ENCODE results near the gene MINDY4B.

MINDY4B gene

DNA sequence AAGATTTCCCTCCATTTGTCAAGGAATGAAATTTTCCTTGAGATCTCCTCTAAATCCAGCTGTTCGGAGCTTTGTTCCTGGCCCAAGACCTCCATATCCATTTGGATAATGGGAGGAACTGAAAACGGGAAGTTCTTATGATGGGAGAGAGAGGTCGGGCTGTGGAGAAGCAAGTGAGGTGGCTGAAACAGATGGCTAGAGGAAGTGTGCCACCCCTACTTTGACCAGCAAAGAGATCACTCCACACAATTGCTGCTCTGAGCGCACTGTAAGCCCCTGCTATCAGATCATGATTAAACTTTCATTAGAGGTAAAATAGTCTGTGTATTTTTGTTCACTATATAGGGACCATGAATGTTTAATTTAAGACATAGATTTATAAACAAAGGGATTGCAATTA, at the start of gene MINDY4B:
Gene MINDY4B (minus strand): TSS at position 101 of the 400 bp plus-strand sequence. CDS start 0 bp downstream, at position 101.
- H3K27ac Mint-ChIP-seq: no peak within 1 kb of the TSS
- ATAC-seq (ENCODE audit: low read depth): no peak
- no peak within 1 kb of the TSS for H3K4me3 Mint-ChIP-seq

DNA sequence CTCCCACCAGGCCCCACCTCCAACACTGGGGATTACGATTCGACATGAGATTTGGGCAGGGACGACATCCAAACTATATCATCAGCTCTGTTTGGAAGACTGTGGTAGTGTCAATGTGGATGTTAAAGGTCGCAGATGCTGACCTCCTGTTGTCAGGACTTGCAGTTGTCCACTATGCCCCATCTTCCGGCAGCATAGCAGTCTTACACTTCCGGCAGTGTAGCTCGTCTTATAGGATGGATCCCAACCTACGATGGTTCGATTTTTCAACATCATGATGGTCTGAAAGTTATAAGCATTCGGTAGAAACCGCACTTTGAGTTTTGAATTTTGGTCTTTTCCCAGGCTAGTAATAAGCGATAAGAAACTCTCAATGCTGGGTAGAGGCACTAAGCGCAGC, 46.7 kb upstream of the MINDY4B start:
- no peak for ATAC-seq (ENCODE audit: low read depth)
- H3K36me3 Mint-ChIP-seq: no peaks in the 10 kb centered on the region
- no peak overlapping the region for H3K27ac Mint-ChIP-seq
- peaks cover 6% of the 10 kb centered on the region for H3K27me3 Mint-ChIP-seq
- DNase-seq (ENCODE audit: low spot score in 2 of 2): no peak
- no peak overlapping the region for H3K4me3 Mint-ChIP-seq
- H3K4me1 Mint-ChIP-seq: no peaks in the 10 kb centered on the region
- H3K9me3 Mint-ChIP-seq: peaks cover 2% of the 10 kb centered on the region

More for the DNA sequence above, at the start of gene MINDY4B:
- Mint-ChIP-seq H3K27me3 (peaks cover 13% of the 10 kb centered on the region), H3K4me1 (no peaks in the 10 kb centered on the region), H3K36me3 (no peaks in the 10 kb centered on the region), H3K9me3 (no peaks in the 10 kb centered on the region)
- no peak for DNase-seq (ENCODE audit: low spot score in 2 of 2)

GRCh38 chr3:150945226-150946032, 40.2 kb upstream of the MINDY4B start:
- no peak for ATAC-seq (ENCODE audit: low read depth)
- no peak overlapping the region for H3K4me3 Mint-ChIP-seq
- DNase-seq (ENCODE audit: low spot score in 2 of 2): no peak

GRCh38 chr3:150942221-150942620, 37.0 kb upstream of the MINDY4B start:
- Mint-ChIP-seq H3K27ac (no peak overlapping the region), H3K36me3 (no peaks in the 10 kb centered on the region), H3K4me1 (no peaks in the 10 kb centered on the region), H3K27me3 (peaks cover 35% of the 10 kb centered on the region), H3K4me3 (no peak overlapping the region), H3K9me3 (no peaks in the 10 kb centered on the region)
- ATAC-seq (ENCODE audit: low read depth) (no peak), DNase-seq (ENCODE audit: low spot score in 2 of 2) (no peak)

More at GRCh38 chr3:150945226-150946032, 40.2 kb upstream of the MINDY4B start:
- H3K27me3 Mint-ChIP-seq: peaks cover 24% of the 10 kb centered on the region
- H3K27ac Mint-ChIP-seq: no peak overlapping the region
- H3K36me3 Mint-ChIP-seq: no peaks in the 10 kb centered on the region
- no peaks in the 10 kb centered on the region for H3K9me3 Mint-ChIP-seq
- H3K4me1 Mint-ChIP-seq: no peaks in the 10 kb centered on the region

GRCh38 chr3:150936693-150937092, 31.5 kb upstream of the MINDY4B start:
- no peaks in the 10 kb centered on the region for H3K9me3 Mint-ChIP-seq
- peaks cover 26% of the 10 kb centered on the region for H3K27me3 Mint-ChIP-seq
- ATAC-seq (ENCODE audit: low read depth) (no peak), DNase-seq (ENCODE audit: low spot score in 2 of 2) (no peak)
- H3K4me1 Mint-ChIP-seq: peaks cover 2% of the 10 kb centered on the region
- no peaks in the 10 kb centered on the region for H3K36me3 Mint-ChIP-seq
- no peak overlapping the region for H3K27ac Mint-ChIP-seq
- no peak overlapping the region for H3K4me3 Mint-ChIP-seq

- Mint-ChIP-seq H3K27ac (no peak overlapping the region), H3K4me1 (peaks cover 2% of the 10 kb centered on the region), H3K4me3 (no peak overlapping the region), H3K36me3 (no peaks in the 10 kb centered on the region), H3K9me3 (no peaks in the 10 kb centered on the region), H3K27me3 (peaks cover 23% of the 10 kb centered on the region)
- DNase-seq (ENCODE audit: low spot score in 2 of 2): no peak
- ATAC-seq (ENCODE audit: low read depth): no peak
Measured at GRCh38 chr3:150933473-150933995, 28.3 kb upstream of the MINDY4B start.

- Mint-ChIP-seq H3K4me1 (peaks cover 2% of the 10 kb centered on the region), H3K36me3 (no peaks in the 10 kb centered on the region), H3K27me3 (peaks cover 17% of the 10 kb centered on the region), H3K9me3 (no peaks in the 10 kb centered on the region), H3K4me3 (no peak overlapping the region), H3K27ac (no peak overlapping the region)
- DNase-seq (ENCODE audit: low spot score in 2 of 2): no peak
- ATAC-seq (ENCODE audit: low read depth): no peak
Measured at GRCh38 chr3:150931745-150932144, 26.5 kb upstream of the MINDY4B start.

GRCh38 chr3:150930839-150931238, 25.6 kb upstream of the MINDY4B start:
- no peak for ATAC-seq (ENCODE audit: low read depth)
- Mint-ChIP-seq H3K27ac (no peak overlapping the region), H3K4me1 (peaks cover 2% of the 10 kb centered on the region), H3K4me3 (no peak overlapping the region), H3K27me3 (peaks cover 15% of the 10 kb centered on the region), H3K9me3 (no peaks in the 10 kb centered on the region), H3K36me3 (no peaks in the 10 kb centered on the region)
- no peak for DNase-seq (ENCODE audit: low spot score in 2 of 2)

DNA sequence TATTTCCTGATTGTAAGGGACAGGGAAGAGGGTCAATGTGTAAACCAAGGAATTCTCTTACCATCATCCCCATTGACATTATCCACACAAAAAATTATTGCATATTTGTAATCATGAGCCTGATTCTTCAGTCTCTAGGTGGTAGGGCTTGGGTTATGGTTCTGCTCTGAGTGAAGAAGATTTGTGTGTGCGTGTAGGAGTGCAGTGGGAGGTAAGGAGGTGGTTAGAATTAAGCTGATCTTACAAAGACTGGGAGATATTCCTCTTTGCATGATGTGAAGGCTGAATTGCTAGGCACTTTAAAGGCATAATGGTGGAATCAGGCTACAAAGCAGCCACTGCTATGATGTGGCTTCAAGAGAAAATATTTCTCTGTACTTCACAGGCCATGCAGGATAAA, 23.0 kb upstream of the MINDY4B start:
- Mint-ChIP-seq H3K9me3 (no peaks in the 10 kb centered on the region), H3K4me1 (peaks cover 8% of the 10 kb centered on the region), H3K27me3 (peaks cover 15% of the 10 kb centered on the region), H3K36me3 (no peaks in the 10 kb centered on the region), H3K4me3 (no peak overlapping the region), H3K27ac (no peak overlapping the region)
- ATAC-seq (ENCODE audit: low read depth) (no peak), DNase-seq (ENCODE audit: low spot score in 2 of 2) (no peak)

DNA sequence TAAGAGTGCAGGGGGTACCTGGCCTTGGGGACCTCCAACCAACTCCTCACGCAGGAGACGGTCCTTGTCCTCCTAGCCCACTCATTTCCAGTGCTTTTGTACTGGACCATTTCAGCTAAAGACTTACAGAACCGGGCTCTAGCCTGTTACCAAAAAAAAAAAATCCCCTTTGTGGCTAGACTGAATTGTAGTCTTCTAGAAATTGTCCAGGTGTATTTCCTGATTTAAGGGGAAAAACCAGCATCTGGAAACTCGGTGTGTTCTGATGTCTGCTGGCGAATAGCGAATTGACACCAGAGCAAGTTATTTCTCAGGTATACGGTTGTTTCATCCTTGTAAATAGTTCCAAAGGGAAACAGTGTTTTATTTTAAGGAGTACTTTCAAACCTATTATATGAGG, 21.1 kb upstream of the MINDY4B start:
- Mint-ChIP-seq H3K36me3 (no peaks in the 10 kb centered on the region), H3K9me3 (no peaks in the 10 kb centered on the region), H3K4me3 (no peak overlapping the region), H3K4me1 (peaks cover 8% of the 10 kb centered on the region), H3K27me3 (peaks cover 10% of the 10 kb centered on the region), H3K27ac (no peak overlapping the region)
- ATAC-seq (ENCODE audit: low read depth) (peak; percentile 42), DNase-seq (ENCODE audit: low spot score in 2 of 2) (no peak)

- Mint-ChIP-seq H3K27ac (no peak overlapping the region), H3K4me3 (peak overlapping the region; percentile 60), H3K9me3 (no peaks in the 10 kb centered on the region), H3K4me1 (peaks cover 8% of the 10 kb centered on the region), H3K27me3 (peaks cover 10% of the 10 kb centered on the region), H3K36me3 (no peaks in the 10 kb centered on the region)
- DNase-seq (ENCODE audit: low spot score in 2 of 2): peak; percentile 41 to 47
- peak; percentile 87 for ATAC-seq (ENCODE audit: low read depth)
Measured at GRCh38 chr3:150925751-150926201, 20.5 kb upstream of the MINDY4B start.

GRCh38 chr3:150922611-150923010, 17.4 kb upstream of the MINDY4B start:
- ATAC-seq (ENCODE audit: low read depth): no peak
- H3K36me3 Mint-ChIP-seq: no peaks in the 10 kb centered on the region
- no peaks in the 10 kb centered on the region for H3K9me3 Mint-ChIP-seq
- H3K27me3 Mint-ChIP-seq: peaks cover 12% of the 10 kb centered on the region
- H3K27ac Mint-ChIP-seq: no peak overlapping the region
- no peak for DNase-seq (ENCODE audit: low spot score in 2 of 2)
- H3K4me1 Mint-ChIP-seq: peaks cover 8% of the 10 kb centered on the region
- H3K4me3 Mint-ChIP-seq: no peak overlapping the region

GRCh38 chr3:150921209-150921608, 16.0 kb upstream of the MINDY4B start:
- DNase-seq (ENCODE audit: low spot score in 2 of 2): no peak
- no peak for ATAC-seq (ENCODE audit: low read depth)
- peaks cover 8% of the 10 kb centered on the region for H3K4me1 Mint-ChIP-seq
- peaks cover 14% of the 10 kb centered on the region for H3K27me3 Mint-ChIP-seq
- no peak overlapping the region for H3K27ac Mint-ChIP-seq
- no peaks in the 10 kb centered on the region for H3K9me3 Mint-ChIP-seq
- no peaks in the 10 kb centered on the region for H3K36me3 Mint-ChIP-seq
- no peak overlapping the region for H3K4me3 Mint-ChIP-seq

DNA sequence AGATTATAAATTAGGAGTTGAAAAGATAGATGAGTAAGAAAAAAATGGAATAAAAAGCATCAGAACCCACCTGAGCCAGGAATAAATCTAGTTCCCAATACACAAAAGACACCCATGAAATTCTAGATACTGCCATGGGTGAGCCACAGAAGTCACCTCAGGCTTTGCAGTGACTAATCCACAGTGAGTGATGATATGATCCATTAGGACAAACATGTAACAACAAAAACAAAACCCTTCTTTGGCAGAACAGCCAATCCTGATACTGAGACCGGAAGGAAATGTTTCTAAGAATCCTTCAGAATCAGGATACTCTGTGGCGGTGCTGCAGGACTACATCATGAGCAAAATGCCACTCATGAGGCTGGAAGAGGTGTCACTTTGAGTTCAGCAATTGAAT, 15.0 kb upstream of the MINDY4B start:
- Mint-ChIP-seq H3K27ac (no peak overlapping the region), H3K36me3 (no peaks in the 10 kb centered on the region), H3K27me3 (peaks cover 15% of the 10 kb centered on the region), H3K9me3 (no peaks in the 10 kb centered on the region), H3K4me3 (no peak overlapping the region), H3K4me1 (peaks cover under 1% of the 10 kb centered on the region)
- ATAC-seq (ENCODE audit: low read depth) (no peak), DNase-seq (ENCODE audit: low spot score in 2 of 2) (no peak)

DNA sequence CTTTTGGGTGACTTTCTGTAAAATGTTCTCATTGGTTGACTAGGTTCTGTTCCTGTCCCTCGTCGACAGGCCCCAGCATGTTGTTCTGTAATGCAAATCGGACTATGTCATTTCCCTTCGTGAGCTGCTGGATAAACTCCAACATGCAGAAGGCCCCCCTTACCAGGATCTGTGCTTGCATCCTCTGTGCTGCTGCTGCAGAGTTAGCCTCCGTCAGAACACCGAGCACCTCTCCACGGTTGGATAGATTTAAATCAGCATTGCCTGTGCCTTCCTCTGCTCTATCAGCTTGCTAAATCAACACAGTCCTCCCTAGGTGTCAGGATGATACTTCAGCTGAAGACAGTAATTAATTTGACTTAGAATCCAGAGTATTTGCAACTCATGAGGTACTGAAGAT, 12.7 kb upstream of the MINDY4B start:
- Mint-ChIP-seq H3K9me3 (no peaks in the 10 kb centered on the region), H3K27ac (no peak overlapping the region), H3K36me3 (no peaks in the 10 kb centered on the region)

More for the DNA sequence above, 12.7 kb upstream of the MINDY4B start:
- DNase-seq (ENCODE audit: low spot score in 2 of 2): no peak
- Mint-ChIP-seq H3K4me3 (no peak overlapping the region), H3K4me1 (no peaks in the 10 kb centered on the region), H3K27me3 (peaks cover 15% of the 10 kb centered on the region)
- no peak for ATAC-seq (ENCODE audit: low read depth)

All from memory B cell (primary cell).